Mesenchymal stem cell (in vitro differentiated cells and primary cell): ENCODE results near the gene CLRN1.

ENCODE experiments used
- DNase-seq: peaks from one replicate; pipeline ENCODE4 v3.0.0-alpha.2; 2013
- H2AFZ ChIP-seq: one replicate; pipeline ENCODE4 v1.6.1; 2013; ENCODE audit warnings: low read depth, mild to moderate bottlenecking, control low read depth, inconsistent platforms, low read length, moderate library complexity
- H2AK5ac ChIP-seq: 2 replicates; pipeline ENCODE4 v1.6.1; 2013; ENCODE audit warnings: low read length, moderate library complexity, mild to moderate bottlenecking, inconsistent platforms; ENCODE audit not compliant: severe bottlenecking
- H2BK120ac ChIP-seq: one replicate; pipeline ENCODE4 v1.6.1; 2013; ENCODE audit warnings: low read depth, mild to moderate bottlenecking, inconsistent platforms, low read length, moderate library complexity
- H2BK12ac ChIP-seq, 2 experiments: one replicate each; pipeline ENCODE4 v1.6.1; 2013; ENCODE audit warnings: inconsistent platforms in 2 of 2, low read length in 2 of 2, mild to moderate bottlenecking in 2 of 2, moderate library complexity in 2 of 2, control low read depth in 1 of 2
- H2BK15ac ChIP-seq: one replicate; pipeline ENCODE4 v1.6.1; 2013; ENCODE audit warnings: mild to moderate bottlenecking, low read depth, inconsistent platforms; ENCODE audit not compliant: poor library complexity, severe bottlenecking
- H2BK5ac ChIP-seq: 2 replicates; pipeline ENCODE4 v1.6.1; 2013; ENCODE audit warnings: low read depth, mild to moderate bottlenecking, low read length, control low read depth, inconsistent platforms; ENCODE audit not compliant: poor library complexity, severe bottlenecking
- H3K14ac ChIP-seq, 2 experiments: one replicate each; pipeline ENCODE4 v1.6.1; 2013; ENCODE audit warnings: inconsistent platforms in 2 of 2, low read length in 2 of 2, control low read depth in 1 of 2, mild to moderate bottlenecking in 1 of 2, moderate library complexity in 1 of 2
- H3K18ac ChIP-seq, 2 experiments: one replicate each; pipeline ENCODE4 v1.6.1; 2013; ENCODE audit warnings: inconsistent platforms in 2 of 2, low read length in 2 of 2, control low read depth in 1 of 2, low read depth in 1 of 2, mild to moderate bottlenecking in 1 of 2
- H3K23ac ChIP-seq, 2 experiments: one replicate each; pipeline ENCODE4 v1.6.1; 2013; ENCODE audit warnings: inconsistent platforms in 2 of 2, low read length in 2 of 2, mild to moderate bottlenecking in 2 of 2, moderate library complexity in 2 of 2, control low read depth in 1 of 2
- H3K27ac ChIP-seq: 2 replicates; pipeline ENCODE4 v1.5.1; 2013; ENCODE audit warnings: mild to moderate bottlenecking, moderate library complexity, low read length, control low read depth, inconsistent platforms; ENCODE audit not compliant: poor library complexity, severe bottlenecking
- H3K27me3 ChIP-seq, 2 experiments: 2 replicates each; pipeline versions ENCODE4 v1.6.1 to v1.7.0; 2013; ENCODE audit warnings: low read length in 2 of 2, mild to moderate bottlenecking in 2 of 2, moderate library complexity in 2 of 2, control low read depth in 1 of 2, inconsistent platforms in 1 of 2; ENCODE audit not compliant: control insufficient read depth in 1 of 2, insufficient read depth in 1 of 2
- H3K36me3 ChIP-seq, 2 experiments: 2 replicates each; pipeline versions ENCODE4 v1.6.1 to v1.7.0; 2013; ENCODE audit warnings: low read length in 2 of 2, control low read depth in 1 of 2, inconsistent platforms in 1 of 2, low read depth in 1 of 2, mild to moderate bottlenecking in 1 of 2; ENCODE audit not compliant: insufficient read depth in 2 of 2, control insufficient read depth in 1 of 2
- H3K4ac ChIP-seq, 2 experiments: one replicate each; pipeline ENCODE4 v1.6.1; 2013; ENCODE audit warnings: inconsistent platforms in 2 of 2, low read length in 2 of 2, mild to moderate bottlenecking in 2 of 2, moderate library complexity in 2 of 2, control low read depth in 1 of 2, low read depth in 1 of 2
- H3K4me1 ChIP-seq: 2 replicates; pipeline ENCODE4 v1.6.1; 2013; ENCODE audit warnings: low read depth, low read length, control low read depth; ENCODE audit not compliant: control insufficient read depth, insufficient read depth
- H3K4me2 ChIP-seq: 2 replicates; pipeline ENCODE4 v1.6.1; 2013; ENCODE audit warnings: low read length, mild to moderate bottlenecking, inconsistent platforms; ENCODE audit not compliant: poor library complexity, severe bottlenecking
- H3K4me3 ChIP-seq, 2 experiments: 2 replicates each; pipeline versions ENCODE4 v1.5.1 to v1.7.0; 2013; ENCODE audit warnings: low read length in 2 of 2, mild to moderate bottlenecking in 2 of 2, control low read depth in 1 of 2, low read depth in 1 of 2; ENCODE audit not compliant: insufficient read depth in 1 of 2
- H3K79me1 ChIP-seq: replicated peaks from 2 replicates; pipeline ENCODE4 v1.6.1; 2013; ENCODE audit warnings: mild to moderate bottlenecking, control low read depth, low read length, inconsistent platforms; ENCODE audit not compliant: poor library complexity, severe bottlenecking
- H3K9ac ChIP-seq: 2 replicates; pipeline ENCODE4 v1.7.0; 2013; ENCODE audit warnings: mild to moderate bottlenecking, low read length, moderate library complexity
- H3K9me3 ChIP-seq: 2 replicates; pipeline ENCODE4 v1.7.0; 2013; ENCODE audit warnings: mild to moderate bottlenecking, low read length; ENCODE audit not compliant: control insufficient read depth
- H4K8ac ChIP-seq: one replicate; pipeline ENCODE4 v1.6.1; 2013; ENCODE audit warnings: inconsistent platforms, mild to moderate bottlenecking, low read length, moderate library complexity
- H4K91ac ChIP-seq: one replicate; pipeline ENCODE4 v1.6.1; 2013; ENCODE audit warnings: mild to moderate bottlenecking, low read length, inconsistent platforms
- WGBS: methylation state at CpG from one replicate; pipeline ENCODE4 v1.1.7; 2013; ENCODE audit warnings: mixed read lengths; 5-methylcytosine and 5-hydroxymethylcytosine counted together

Gene CLRN1

DNA sequence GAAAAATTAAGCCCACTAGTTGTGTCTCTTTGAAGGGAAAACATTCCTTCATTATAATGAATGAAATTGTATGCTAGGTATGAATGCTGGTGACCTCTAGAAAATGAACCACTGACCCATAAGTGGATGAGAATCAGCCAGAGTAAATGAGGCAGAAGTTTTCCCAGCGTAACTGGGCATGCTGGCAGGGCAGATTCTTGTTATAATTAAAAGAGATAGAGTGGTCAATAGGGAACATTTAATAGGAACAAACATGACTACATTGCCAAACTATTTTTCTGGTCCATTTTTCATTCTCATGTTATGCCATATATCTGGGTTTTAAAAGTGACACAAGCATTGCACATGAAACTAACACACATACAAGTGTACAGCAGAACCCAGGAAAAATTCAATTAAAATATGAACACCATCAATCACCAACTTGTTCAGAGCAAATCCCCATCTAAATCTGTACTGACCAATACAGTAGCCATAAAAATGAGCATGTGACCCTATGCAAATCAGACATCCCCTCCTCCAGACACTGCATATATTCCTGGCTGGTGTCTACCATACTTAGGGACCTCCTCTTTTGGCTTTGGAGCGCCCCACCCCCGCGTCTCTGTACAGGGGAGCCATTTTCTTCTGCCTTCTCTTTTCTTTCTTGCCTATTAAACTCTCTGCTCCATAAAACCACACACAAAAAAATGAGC is 4.0 kb downstream of the CLRN1 start:
- Histone ChIP-seq H4K91ac (no peak overlapping the region), H4K8ac (no peak overlapping the region), H2BK120ac (no peak overlapping the region), H3K79me1 (no peaks in the 10 kb centered on the region), H3K27ac (no peak overlapping the region), H3K27me3 (peaks cover 0 to 3% of the 10 kb centered on the region in 2 experiments), H3K4me3 (no peak overlapping the region), H3K9me3 (no peaks in the 10 kb centered on the region), H3K4me2 (no peak overlapping the region), H3K14ac (no peak overlapping the region), H3K18ac (no peak overlapping the region), H3K36me3 (no peaks in the 10 kb centered on the region), H2AFZ (no peak overlapping the region), H3K9ac (no peak overlapping the region), H2BK5ac (no peak overlapping the region), H3K23ac (no peak overlapping the region), H2AK5ac (no peak overlapping the region), H3K4ac (no peak overlapping the region), H3K4me1 (no peaks in the 10 kb centered on the region), H2BK15ac (no peak overlapping the region), H2BK12ac (no peak overlapping the region)
- 90% methylated on average over 2 of the region's 4 CpGs for WGBS
- DNase-seq, result no peak

DNA sequence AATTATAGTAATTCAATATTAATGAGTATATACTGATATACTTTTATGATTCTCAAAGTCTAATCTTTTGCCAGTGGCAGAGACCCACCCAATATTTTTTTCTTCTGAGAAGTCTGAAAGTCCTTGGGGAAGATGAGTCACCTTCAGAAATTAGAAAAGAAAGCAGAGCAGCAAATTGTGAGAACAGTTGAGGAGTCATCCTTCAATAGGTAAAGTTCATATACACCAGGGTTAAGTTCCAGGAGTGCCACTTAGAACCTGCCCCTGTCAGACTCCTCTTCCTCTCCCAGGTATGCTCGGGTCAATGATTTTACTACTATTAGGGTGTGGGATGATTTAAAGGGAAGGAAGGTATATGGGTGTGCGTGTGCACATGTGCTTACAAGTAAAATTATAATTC is 7.1 kb downstream of the CLRN1 start:
- Histone ChIP-seq H3K9me3 (no peaks in the 10 kb centered on the region), H3K18ac (no peak overlapping the region), H4K91ac (no peak overlapping the region), H3K79me1 (no peaks in the 10 kb centered on the region), H3K14ac (no peak overlapping the region), H3K36me3 (no peaks in the 10 kb centered on the region), H3K23ac (no peak overlapping the region), H3K9ac (no peak overlapping the region), H4K8ac (no peak overlapping the region), H3K27ac (no peak overlapping the region), H3K27me3 (peaks cover 8 to 21% of the 10 kb centered on the region in 2 experiments), H2BK15ac (no peak overlapping the region), H3K4ac (no peak overlapping the region), H2BK5ac (no peak overlapping the region), H3K4me3 (no peak overlapping the region), H2BK120ac (no peak overlapping the region), H3K4me2 (no peak overlapping the region), H2AK5ac (no peak overlapping the region), H2BK12ac (no peak overlapping the region), H3K4me1 (no peaks in the 10 kb centered on the region), H2AFZ (no peak overlapping the region)
- 100% methylated on average over 2 of the region's 2 CpGs for WGBS
- DNase-seq, result no peak

DNA sequence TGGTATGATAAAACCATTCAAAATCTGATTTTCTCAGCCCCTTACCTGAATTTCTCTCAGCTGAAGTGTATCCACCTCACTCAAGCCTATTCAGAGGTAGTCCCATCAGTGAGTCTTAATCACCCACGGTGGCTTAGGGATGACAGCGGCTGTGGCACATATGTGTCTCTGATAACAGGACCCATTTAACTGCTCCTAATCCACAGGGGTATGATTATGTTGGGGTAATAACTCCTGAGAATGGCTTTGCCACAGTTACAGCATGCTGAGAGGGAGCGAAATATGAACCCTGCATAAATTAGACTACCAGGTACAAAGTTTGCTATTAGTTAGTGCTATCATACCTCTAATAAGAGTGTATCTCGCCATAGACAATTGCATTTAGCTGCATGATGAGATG is 10.6 kb downstream of the CLRN1 start:
- 100% methylated on average over 2 of the region's 4 CpGs for WGBS
- H3K27ac ChIP-seq, result no peak overlapping the region
- H2AK5ac ChIP-seq, result no peak overlapping the region
- H3K4me3 ChIP-seq, result no peak overlapping the region
- no peak overlapping the region for H2BK15ac ChIP-seq
- H4K8ac ChIP-seq, result no peak overlapping the region
- no peaks in the 10 kb centered on the region for H3K79me1 ChIP-seq
- H3K36me3 ChIP-seq, result no peaks in the 10 kb centered on the region
- no peak overlapping the region for H3K14ac ChIP-seq
- no peak overlapping the region for H2BK12ac ChIP-seq
- H3K23ac ChIP-seq, result no peak overlapping the region
- H3K4me1 ChIP-seq, result no peaks in the 10 kb centered on the region
- no peak for DNase-seq
- H4K91ac ChIP-seq, result no peak overlapping the region
- no peak overlapping the region for H3K4me2 ChIP-seq
- H3K4ac ChIP-seq, result no peak overlapping the region
- H3K9ac ChIP-seq, result no peak overlapping the region
- no peak overlapping the region for H2BK120ac ChIP-seq
- no peak overlapping the region for H3K18ac ChIP-seq
- peaks cover 12 to 48% of the 10 kb centered on the region in 2 experiments for H3K27me3 ChIP-seq
- H2AFZ ChIP-seq, result no peak overlapping the region
- H2BK5ac ChIP-seq, result no peak overlapping the region
- H3K9me3 ChIP-seq, result no peaks in the 10 kb centered on the region

DNA sequence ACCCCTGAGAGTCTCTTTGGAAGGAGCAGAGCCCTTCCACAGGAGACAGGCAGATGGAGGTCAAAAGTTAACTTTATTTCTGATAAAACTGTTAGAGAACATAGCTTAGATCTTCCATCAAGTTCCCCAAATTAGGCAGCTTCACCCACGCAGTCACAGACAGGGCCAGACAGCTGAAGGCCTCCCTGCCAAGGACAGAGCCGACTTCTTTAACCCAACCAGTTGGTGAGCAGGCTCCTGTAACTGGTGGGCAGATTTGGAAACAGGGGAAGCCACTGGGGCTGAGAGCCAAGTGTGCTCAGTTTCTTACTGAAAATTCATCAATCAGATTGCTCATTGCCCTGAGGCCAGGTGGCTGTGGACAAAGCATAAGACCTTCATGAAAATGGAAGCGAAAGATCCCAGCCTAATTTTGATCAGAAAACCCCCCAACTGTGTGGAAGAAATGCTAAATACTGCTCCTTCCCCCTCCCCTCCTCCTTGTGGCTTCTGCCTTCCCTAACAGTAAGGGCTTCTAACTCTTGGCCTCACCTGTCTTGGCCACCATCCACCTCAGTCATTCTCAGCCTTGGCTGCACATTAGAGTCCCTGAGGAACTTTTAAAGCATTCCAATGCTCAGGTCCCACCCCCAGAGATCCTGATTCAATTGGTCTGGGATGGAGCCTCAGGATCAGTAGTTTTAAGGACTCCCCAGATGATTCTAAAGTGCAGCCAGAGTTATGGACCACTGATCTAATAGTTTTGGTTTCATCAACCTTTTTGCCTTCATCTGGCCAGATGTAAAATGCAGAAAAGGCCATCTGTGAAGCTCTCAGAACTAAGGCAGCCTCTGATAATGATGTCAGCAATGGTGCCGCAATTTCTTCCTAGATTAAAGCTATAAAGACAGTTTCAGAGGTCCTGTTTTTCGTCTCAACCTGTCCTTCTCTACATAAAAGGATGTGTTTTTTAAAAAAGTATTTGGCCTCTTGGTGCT is 11.5 kb downstream of the CLRN1 start:
- no peak overlapping the region for H3K4me2 ChIP-seq
- H3K9ac ChIP-seq, result no peak overlapping the region

More for the DNA sequence above, 11.5 kb downstream of the CLRN1 start:
- H3K27ac ChIP-seq, result no peak overlapping the region
- peaks cover 18 to 54% of the 10 kb centered on the region in 2 experiments for H3K27me3 ChIP-seq
- H2BK15ac ChIP-seq, result no peak overlapping the region
- H3K36me3 ChIP-seq, result no peaks in the 10 kb centered on the region
- no peak overlapping the region for H2BK5ac ChIP-seq
- H3K4me1 ChIP-seq, result no peaks in the 10 kb centered on the region
- no peak overlapping the region for H4K8ac ChIP-seq
- no peak overlapping the region for H3K14ac ChIP-seq
- H3K23ac ChIP-seq, result no peak overlapping the region
- no peak overlapping the region for H3K4ac ChIP-seq
- H2BK12ac ChIP-seq, result no peak overlapping the region
- H3K79me1 ChIP-seq, result no peaks in the 10 kb centered on the region
- H4K91ac ChIP-seq, result no peak overlapping the region
- no peak overlapping the region for H3K18ac ChIP-seq
- H3K4me3 ChIP-seq, result no peak overlapping the region
- WGBS, result 80% methylated on average over 4 of the region's 5 CpGs
- no peak overlapping the region for H2AFZ ChIP-seq
- no peaks in the 10 kb centered on the region for H3K9me3 ChIP-seq
- no peak for DNase-seq
- H2BK120ac ChIP-seq, result no peak overlapping the region
- H2AK5ac ChIP-seq, result no peak overlapping the region
